Thyroid gland (tissue), 4 donors: ENCODE data around the gene RPTOR.

ENCODE experiments used
- CTCF ChIP-seq, 6 experiments: fragments of 200-600 bp in 3 of 6; fragments of 450-650 bp in 3 of 6; sonication (generic) in 3 of 6; IDR thresholded peaks; one replicate each; pipeline ENCODE4 v1.5.1; 2016 to 2019; ENCODE audit warnings: antibody characterized with exemption in 6 of 6, mild to moderate bottlenecking in 2 of 6, inconsistent platforms in 1 of 6, moderate library complexity in 1 of 6
- POLR2A ChIP-seq, 2 donors: fragments of 450-650 bp; IDR thresholded peaks; one replicate each; pipeline ENCODE4 v1.6.1; 2017; ENCODE audit warnings: antibody characterized with exemption in 2 of 2, mild to moderate bottlenecking in 2 of 2, moderate library complexity in 1 of 2

GRCh38 chr17:80577876-80578570, 33.4 kb downstream of the RPTOR start:
- TF ChIP-seq CTCF (IDR thresholded peaks at IDR 0.05): no peak
- no peak for TF ChIP-seq POLR2A (IDR thresholded peaks at IDR 0.05)
